WI38 (cell line): Measurements from ENCODE around the gene NRXN2.
A peak's percentile ranks its signal among the peaks of the same experiment; 100 is the strongest.

Experiments
- H3K4me3 ChIP-seq: 2 replicates; pipeline ENCODE4 v1.5.1; 2011; ENCODE audit warnings: low read depth, mild to moderate bottlenecking, control low read depth, low read length
- CTCF ChIP-seq: IDR thresholded peaks from 2 replicates; pipeline ENCODE4 v1.5.1; 2012; ENCODE audit warnings: low read depth, mild to moderate bottlenecking, control low read depth, low read length

NRXN2 gene

GRCh38 chr11:64723117-64723906, at the start of gene NRXN2:
Gene NRXN2, minus strand, starts transcription at chr11:64723197. Its CDS starts 9,498 bp downstream, at chr11:64713699.
- peak within 1 kb of the TSS; percentile 70 for H3K4me3 ChIP-seq
- TF ChIP-seq CTCF, result peak; percentile 97

- no peak for TF ChIP-seq CTCF
- no peak overlapping the region for H3K4me3 ChIP-seq
Measured at GRCh38 chr11:64772303-64773018, 49.5 kb upstream of the NRXN2 start.

- no peak overlapping the region for H3K4me3 ChIP-seq
- TF ChIP-seq CTCF, result no peak
Measured at GRCh38 chr11:64771861-64772260, 48.9 kb upstream of the NRXN2 start.

- H3K4me3 ChIP-seq, result no peak overlapping the region
- TF ChIP-seq CTCF, result no peak
Measured at GRCh38 chr11:64770120-64770519, 47.1 kb upstream of the NRXN2 start.

- no peak for TF ChIP-seq CTCF
- no peak overlapping the region for H3K4me3 ChIP-seq
Measured at GRCh38 chr11:64769283-64769682, 46.3 kb upstream of the NRXN2 start.

- no peak for TF ChIP-seq CTCF
- no peak overlapping the region for H3K4me3 ChIP-seq
Measured at GRCh38 chr11:64768300-64768694, 45.3 kb upstream of the NRXN2 start.
